OCI-LY3 (cell line): ENCODE data around the gene TMC7.

Experiments used
- CTCF ChIP-seq: fragments of 200-600, 300-600 bp; sonication (generic); IDR thresholded peaks from 2 replicates; pipeline ENCODE4 v1.5.1; 2014; ENCODE audit warnings: antibody characterized with exemption, low read length, low read depth
- EZH2phosphoT487 ChIP-seq: fragments of 200-600 bp; shearing (Covaris generic); IDR thresholded peaks from 2 replicates; pipeline ENCODE4 v1.6.1; 2018; ENCODE audit warnings: antibody characterized with exemption, mixed run types, low read depth

- TF ChIP-seq CTCF (no peak), EZH2phosphoT487 (no peak)
Observed at GRCh38 chr16:19112099-19112407, 128.3 kb downstream of the TMC7 start.
